Measurements from ENCODE around the gene GAB3. TPM values are rescaled to one million over a fixed set of nuclear protein-coding genes. Genes with fewer than 3 reads are reported as not detected.
A peak's percentile ranks its signal among the peaks of the same experiment; 100 is the strongest.

Gene GAB3
- total RNA-seq, 1 donor from 2014 or later = 2.9 TPM

GRCh38 chrX:154727418-154727817, 23.5 kb downstream of the GAB3 start:
- H3K27ac ChIP-seq = peak overlapping the region; percentile 80 to 81
- TF ChIP-seq CTCF (IDR thresholded peaks at IDR 0.05) = no peak
- no peak overlapping the region for H3K4me3 ChIP-seq
- no peaks in the 10 kb centered on the region for H3K9me3 ChIP-seq
- intact Hi-C loops (cut with DNase I) = no loop called here
- no peaks in the 10 kb centered on the region for H3K27me3 ChIP-seq
- no peak for DNase-seq (ENCODE audit: low spot score in 2 of 2)
- H3K4me1 ChIP-seq = peaks cover 8 to 36% of the 10 kb centered on the region in 2 donors
- H3K36me3 ChIP-seq = no peaks in the 10 kb centered on the region

- intact Hi-C loops (cut with DNase I) = no loop called here
- H3K4me1 ChIP-seq = peaks cover 8 to 23% of the 10 kb centered on the region in 2 donors
- no peak for DNase-seq (ENCODE audit: low spot score in 2 of 2)
- H3K9me3 ChIP-seq = no peaks in the 10 kb centered on the region
- no peak overlapping the region for H3K4me3 ChIP-seq
- H3K36me3 ChIP-seq = no peaks in the 10 kb centered on the region
- no peaks in the 10 kb centered on the region for H3K27me3 ChIP-seq
- TF ChIP-seq CTCF (IDR thresholded peaks at IDR 0.05) = no peak
- H3K27ac ChIP-seq = peak overlapping the region; percentile 29 to 80
These were observed 25.7 kb downstream of the GAB3 start for GRCh38 chrX:154724993-154725756.

- Histone ChIP-seq H3K27me3 (no peaks in the 10 kb centered on the region), H3K4me3 (no peak overlapping the region), H3K9me3 (no peaks in the 10 kb centered on the region), H3K27ac (no peak overlapping the region), H3K36me3 (no peaks in the 10 kb centered on the region), H3K4me1 (no peaks in the 10 kb centered on the region)
- intact Hi-C loops (cut with DNase I) = no loop called here
- no peak for DNase-seq (ENCODE audit: low spot score in 2 of 2)
- TF ChIP-seq CTCF (IDR thresholded peaks at IDR 0.05) = no peak
These were observed 29.7 kb downstream of the GAB3 start for GRCh38 chrX:154721155-154721554.

- Histone ChIP-seq H3K4me1 (no peaks in the 10 kb centered on the region), H3K36me3 (no peaks in the 10 kb centered on the region), H3K27me3 (no peaks in the 10 kb centered on the region), H3K9me3 (no peaks in the 10 kb centered on the region), H3K4me3 (no peak overlapping the region), H3K27ac (no peak overlapping the region)
- TF ChIP-seq CTCF (IDR thresholded peaks at IDR 0.05) = no peak
- no peak for DNase-seq (ENCODE audit: low spot score in 2 of 2)
- intact Hi-C loops (cut with DNase I) = no loop called here
These were observed 30.8 kb downstream of the GAB3 start for GRCh38 chrX:154720067-154720466.

- Histone ChIP-seq H3K4me3 (no peak overlapping the region), H3K36me3 (no peaks in the 10 kb centered on the region)
- intact Hi-C loops (cut with DNase I) = no loop called here
These were observed 31.7 kb downstream of the GAB3 start for GRCh38 chrX:154719132-154719675.

More at GRCh38 chrX:154719132-154719675, 31.7 kb downstream of the GAB3 start:
- no peak for TF ChIP-seq CTCF (IDR thresholded peaks at IDR 0.05)
- no peaks in the 10 kb centered on the region for H3K9me3 ChIP-seq
- H3K27ac ChIP-seq = no peak overlapping the region
- no peaks in the 10 kb centered on the region for H3K27me3 ChIP-seq
- DNase-seq (ENCODE audit: low spot score in 2 of 2) = no peak
- H3K4me1 ChIP-seq = no peaks in the 10 kb centered on the region
